Measurements from ENCODE around the gene PTCH1.

GRCh38 chr9:95495529-95495928 lies 21.2 kb downstream of the PTCH1 start:
- TF ChIP-seq ELF1 (IDR thresholded peaks at IDR 0.05; ENCODE audit: borderline replicate concordance, low read depth), result no peak
- no peak for TF ChIP-seq SRF (IDR thresholded peaks at IDR 0.05; ENCODE audit: low read depth)
- TF ChIP-seq EZH2 (IDR thresholded peaks at IDR 0.05), result no peak
- TF ChIP-seq CBX3 (IDR thresholded peaks at IDR 0.05; ENCODE audit: low read depth), result no peak
- no peak for TF ChIP-seq CTCF (IDR thresholded peaks at IDR 0.05 in 2 of 3, conservative IDR thresholded peaks at IDR 0.05 in 1 of 3; ENCODE audit: borderline replicate concordance in 1 of 3, insufficient read depth in 1 of 3, low read depth in 2 of 3, low read length in 2 of 3)
- no peak for TF ChIP-seq ATF3 (IDR thresholded peaks at IDR 0.05)

Data from HCT116 (cell line).